ENCODE data around the gene NLRP5.
A peak's percentile ranks its signal among the peaks of the same experiment; 100 is the strongest.
"Not testable (repeated sequence)": the region's sequence is repeated elsewhere in the genome, so short reads cannot be mapped to it uniquely, and the experiment has no call there.

The NLRP5 gene

GRCh38 chr19:56098237-56098636 lies 111.7 kb downstream of the NLRP5 start:
- H3K9me3 ChIP-seq (ENCODE audit: control insufficient read depth, insufficient read depth, low read depth, low read length); CTCF ChIA-PET; H3K4me3 ChIP-seq (ENCODE audit: low read depth, low read length); H3K27ac ChIP-seq (ENCODE audit: extremely low read depth, low read depth, low read length); POLR2A ChIA-PET; H3K4me1 ChIP-seq (ENCODE audit: control insufficient read depth, insufficient read depth, low read length): not testable (repeated sequence)
- peaks cover 8 to 62% of the 10 kb centered on the region in 2 experiments; a peak in 2 of 3 replicates for H3K36me3 ChIP-seq (ENCODE audit: control insufficient read depth in 2 of 2, insufficient read depth in 1 of 2, low read length in 2 of 2)

- ChIA-PET POLR2A (no interaction called here), CTCF (no interaction called here)
- Histone ChIP-seq H3K4me3 (ENCODE audit: low read depth, low read length) (no peak overlapping the region), H3K4me1 (ENCODE audit: control insufficient read depth, insufficient read depth, low read length) (no peaks in the 10 kb centered on the region), H3K9me3 (ENCODE audit: control insufficient read depth, insufficient read depth, low read depth, low read length) (no peaks in the 10 kb centered on the region), H3K27ac (ENCODE audit: extremely low read depth, low read depth, low read length) (no peak overlapping the region), H3K36me3 (ENCODE audit: control insufficient read depth in 2 of 2, insufficient read depth in 1 of 2, low read length in 2 of 2) (peaks cover 8 to 57% of the 10 kb centered on the region in 2 experiments; a peak in 2 of 3 replicates)
- TF ChIP-seq ZBTB17 (tag by site-specific recombination; IDR thresholded peaks at IDR 0.05) (no peak), ZNF223 (tag by site-specific recombination; IDR thresholded peaks at IDR 0.05) (no peak), ZNF549 (tag by site-specific recombination; IDR thresholded peaks at IDR 0.05) (no peak), ZNF26 (tag by site-specific recombination; IDR thresholded peaks at IDR 0.05) (no peak), PRDM6 (tag by site-specific recombination; IDR thresholded peaks at IDR 0.05) (no peak), ZNF138 (tag by site-specific recombination; IDR thresholded peaks at IDR 0.05; ENCODE audit: borderline replicate concordance) (no peak), KLF1 (tag by site-specific recombination; IDR thresholded peaks at IDR 0.05) (no peak)
Measured at GRCh38 chr19:56098731-56099568, 112.4 kb downstream of the NLRP5 start.

GRCh38 chr19:56099638-56100539 lies 113.3 kb downstream of the NLRP5 start:
- POLR2A ChIA-PET: no interaction called here
- peaks cover 4 to 57% of the 10 kb centered on the region in 2 experiments; a peak in 2 of 3 replicates for H3K36me3 ChIP-seq (ENCODE audit: control insufficient read depth in 2 of 2, insufficient read depth in 1 of 2, low read length in 2 of 2)
- H3K4me3 ChIP-seq (ENCODE audit: low read depth, low read length): no peak overlapping the region
- no peak overlapping the region for H3K27ac ChIP-seq (ENCODE audit: extremely low read depth, low read depth, low read length)
- H3K4me1 ChIP-seq (ENCODE audit: control insufficient read depth, insufficient read depth, low read length): no peaks in the 10 kb centered on the region
- TF ChIP-seq HOXD13 (CRISPR knock-in tag; IDR thresholded peaks at IDR 0.05; ENCODE audit: borderline replicate concordance): 0 out of 2 replicates have a peak, but pooled peaks have one; percentile 51
- no peak for TF ChIP-seq ZNF624 (tag by site-specific recombination; IDR thresholded peaks at IDR 0.05)
- no peak for TF ChIP-seq ZBTB21 (tag by site-specific recombination; IDR thresholded peaks at IDR 0.05)
- TF ChIP-seq ZSCAN4 (tag by site-specific recombination; IDR thresholded peaks at IDR 0.05): no peak
- no peaks in the 10 kb centered on the region for H3K9me3 ChIP-seq (ENCODE audit: control insufficient read depth, insufficient read depth, low read depth, low read length)
- CTCF ChIA-PET: no interaction called here
